HepG2 (cell line): ENCODE results near the gene PDS5B. TPM values are rescaled to one million over a fixed set of nuclear protein-coding genes. Genes with fewer than 3 reads are reported as not detected.

Experiments used
- IKZF1 ChIP-seq: fragments of 450-650 bp; IDR thresholded peaks from 2 replicates; pipeline ENCODE4 v1.7.1; 2016
- ZNF567 ChIP-seq: sonication (generic); formaldehyde crosslinking; IDR thresholded peaks from 2 replicates; pipeline ENCODE4 v1.8.1; 2023; ENCODE audit warnings: mild to moderate bottlenecking, missing genetic modification reagents, borderline replicate concordance
- ZNF652 ChIP-seq: IDR thresholded peaks from 2 replicates; pipeline ENCODE4 v1.6.1; 2016; ENCODE audit warnings: low read depth, borderline replicate concordance
- ZNF674 ChIP-seq: sonication (generic); formaldehyde crosslinking; IDR thresholded peaks from 2 replicates; pipeline ENCODE4 v1.5.0; 2020; ENCODE audit warnings: low read depth, mild to moderate bottlenecking, missing genetic modification reagents
- ZNF773 ChIP-seq: sonication (generic); formaldehyde crosslinking; IDR thresholded peaks from 2 replicates; pipeline ENCODE4 v1.4.0; 2020; ENCODE audit warnings: missing genetic modification reagents, borderline replicate concordance
- polyA plus RNA-seq, 8 experiments: library from polyadenylated mRNA; depleted of rRNA in 3 of 8; stranded (reverse) in 7 of 8; unstranded in 1 of 8; fragments of >200 nt; fragmentation: Illumina TruSeq in 4 of 8; extraction: Trizol in 4 of 8; gene quantifications; 2 replicates each; pipeline versions ENCODE4 v1.2.1 to v1.2.3, GENCODE V29; 2011 to 2016; ENCODE audit warnings: low read depth in 4 of 8, missing spikeins in 1 of 8, mixed read lengths in 1 of 8; ENCODE audit not compliant: insufficient read depth in 1 of 8
- total RNA-seq, 5 experiments: library from RNA; depleted of rRNA; stranded (reverse); fragments of >200 nt; fragmentation: Illumina TruSeq; extraction: Trizol; gene quantifications; 2 replicates each; pipeline ENCODE4 v1.2.3, GENCODE V29; 2016; ENCODE audit warnings: low read depth in 1 of 5
- TF ChIP-seq, protein P1 (sequence below), 2 experiments: fragments of 450-650 bp in 1 of 2; sonication (generic) in 1 of 2; formaldehyde crosslinking in 1 of 2; IDR thresholded peaks; 2 replicates each; pipeline versions ENCODE4 v1.6.1 to v1.8.0; 2016 to 2022; ENCODE audit warnings: antibody characterized with exemption in 1 of 2, mild to moderate bottlenecking in 1 of 2, missing genetic modification reagents in 1 of 2
- TF ChIP-seq, protein P2 (sequence below): sonication (generic); formaldehyde crosslinking; IDR thresholded peaks from 2 replicates; pipeline ENCODE4 v1.5.0; 2020; ENCODE audit warnings: mild to moderate bottlenecking, missing genetic modification reagents, borderline replicate concordance
- TF ChIP-seq, protein P3 (sequence below): sonication (generic); formaldehyde crosslinking; IDR thresholded peaks from 2 replicates; pipeline ENCODE4 v1.4.0; 2020; ENCODE audit warnings: missing genetic modification reagents

Gene PDS5B
- total and polyA plus RNA-seq, 2 of the 13 experiments (the other 11 are each of a cell fraction or from before 2014, with no cell fraction given), result 5.8 to 24.6 TPM

DNA sequence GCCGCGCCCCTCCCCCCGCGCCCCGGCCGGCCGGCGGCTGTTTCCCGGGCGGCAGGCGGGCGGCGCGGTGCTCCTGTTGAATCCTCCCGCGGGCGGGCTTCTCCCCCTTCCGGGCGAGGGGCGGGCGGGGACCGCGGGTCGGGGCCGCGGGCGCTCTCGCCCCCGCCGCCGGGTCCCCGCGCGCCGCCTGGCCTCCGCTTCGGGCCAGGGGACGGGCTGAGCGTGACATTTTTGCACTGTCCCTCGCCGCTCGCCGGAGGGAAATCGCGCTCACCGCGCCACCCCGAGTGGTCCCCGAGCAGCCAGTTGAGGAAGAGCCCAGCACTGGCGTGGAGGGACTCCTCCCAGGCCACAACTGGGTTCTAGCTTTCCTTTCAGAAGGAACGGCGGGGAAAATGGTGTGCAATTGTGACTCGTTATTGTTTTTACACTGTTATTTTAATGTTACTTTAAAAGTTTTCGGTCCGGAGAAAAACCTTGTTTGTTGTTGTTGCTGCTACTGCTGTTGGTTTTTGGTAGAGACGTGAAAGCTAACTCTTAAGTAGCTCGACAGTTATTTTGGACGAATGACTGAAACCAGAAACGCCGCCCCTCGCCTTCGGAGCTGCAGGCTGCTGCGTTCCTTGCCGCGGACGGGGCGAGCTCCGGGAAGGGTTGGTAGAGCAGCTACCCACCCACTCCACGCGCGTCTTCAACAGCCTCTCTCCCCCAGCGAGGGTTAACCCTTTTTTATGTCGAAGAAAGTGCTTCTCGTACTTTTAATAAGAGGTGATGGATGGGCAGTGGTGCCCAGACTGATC is 959 bp downstream of the PDS5B start (continued):
- TF ChIP-seq, protein P1, sequence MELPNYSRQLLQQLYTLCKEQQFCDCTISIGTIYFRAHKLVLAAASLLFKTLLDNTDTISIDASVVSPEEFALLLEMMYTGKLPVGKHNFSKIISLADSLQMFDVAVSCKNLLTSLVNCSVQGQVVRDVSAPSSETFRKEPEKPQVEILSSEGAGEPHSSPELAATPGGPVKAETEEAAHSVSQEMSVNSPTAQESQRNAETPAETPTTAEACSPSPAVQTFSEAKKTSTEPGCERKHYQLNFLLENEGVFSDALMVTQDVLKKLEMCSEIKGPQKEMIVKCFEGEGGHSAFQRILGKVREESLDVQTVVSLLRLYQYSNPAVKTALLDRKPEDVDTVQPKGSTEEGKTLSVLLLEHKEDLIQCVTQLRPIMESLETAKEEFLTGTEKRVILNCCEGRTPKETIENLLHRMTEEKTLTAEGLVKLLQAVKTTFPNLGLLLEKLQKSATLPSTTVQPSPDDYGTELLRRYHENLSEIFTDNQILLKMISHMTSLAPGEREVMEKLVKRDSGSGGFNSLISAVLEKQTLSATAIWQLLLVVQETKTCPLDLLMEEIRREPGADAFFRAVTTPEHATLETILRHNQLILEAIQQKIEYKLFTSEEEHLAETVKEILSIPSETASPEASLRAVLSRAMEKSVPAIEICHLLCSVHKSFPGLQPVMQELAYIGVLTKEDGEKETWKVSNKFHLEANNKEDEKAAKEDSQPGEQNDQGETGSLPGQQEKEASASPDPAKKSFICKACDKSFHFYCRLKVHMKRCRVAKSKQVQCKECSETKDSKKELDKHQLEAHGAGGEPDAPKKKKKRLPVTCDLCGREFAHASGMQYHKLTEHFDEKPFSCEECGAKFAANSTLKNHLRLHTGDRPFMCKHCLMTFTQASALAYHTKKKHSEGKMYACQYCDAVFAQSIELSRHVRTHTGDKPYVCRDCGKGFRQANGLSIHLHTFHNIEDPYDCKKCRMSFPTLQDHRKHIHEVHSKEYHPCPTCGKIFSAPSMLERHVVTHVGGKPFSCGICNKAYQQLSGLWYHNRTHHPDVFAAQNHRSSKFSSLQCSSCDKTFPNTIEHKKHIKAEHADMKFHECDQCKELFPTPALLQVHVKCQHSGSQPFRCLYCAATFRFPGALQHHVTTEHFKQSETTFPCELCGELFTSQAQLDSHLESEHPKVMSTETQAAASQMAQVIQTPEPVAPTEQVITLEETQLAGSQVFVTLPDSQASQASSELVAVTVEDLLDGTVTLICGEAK (IDR thresholded peaks at IDR 0.05), result no peak
- TF ChIP-seq, protein P1 (CRISPR knock-in tag; IDR thresholded peaks at IDR 0.05), result no peak
- TF ChIP-seq ZNF674 (CRISPR knock-in tag), result no peak
- TF ChIP-seq, protein P2, sequence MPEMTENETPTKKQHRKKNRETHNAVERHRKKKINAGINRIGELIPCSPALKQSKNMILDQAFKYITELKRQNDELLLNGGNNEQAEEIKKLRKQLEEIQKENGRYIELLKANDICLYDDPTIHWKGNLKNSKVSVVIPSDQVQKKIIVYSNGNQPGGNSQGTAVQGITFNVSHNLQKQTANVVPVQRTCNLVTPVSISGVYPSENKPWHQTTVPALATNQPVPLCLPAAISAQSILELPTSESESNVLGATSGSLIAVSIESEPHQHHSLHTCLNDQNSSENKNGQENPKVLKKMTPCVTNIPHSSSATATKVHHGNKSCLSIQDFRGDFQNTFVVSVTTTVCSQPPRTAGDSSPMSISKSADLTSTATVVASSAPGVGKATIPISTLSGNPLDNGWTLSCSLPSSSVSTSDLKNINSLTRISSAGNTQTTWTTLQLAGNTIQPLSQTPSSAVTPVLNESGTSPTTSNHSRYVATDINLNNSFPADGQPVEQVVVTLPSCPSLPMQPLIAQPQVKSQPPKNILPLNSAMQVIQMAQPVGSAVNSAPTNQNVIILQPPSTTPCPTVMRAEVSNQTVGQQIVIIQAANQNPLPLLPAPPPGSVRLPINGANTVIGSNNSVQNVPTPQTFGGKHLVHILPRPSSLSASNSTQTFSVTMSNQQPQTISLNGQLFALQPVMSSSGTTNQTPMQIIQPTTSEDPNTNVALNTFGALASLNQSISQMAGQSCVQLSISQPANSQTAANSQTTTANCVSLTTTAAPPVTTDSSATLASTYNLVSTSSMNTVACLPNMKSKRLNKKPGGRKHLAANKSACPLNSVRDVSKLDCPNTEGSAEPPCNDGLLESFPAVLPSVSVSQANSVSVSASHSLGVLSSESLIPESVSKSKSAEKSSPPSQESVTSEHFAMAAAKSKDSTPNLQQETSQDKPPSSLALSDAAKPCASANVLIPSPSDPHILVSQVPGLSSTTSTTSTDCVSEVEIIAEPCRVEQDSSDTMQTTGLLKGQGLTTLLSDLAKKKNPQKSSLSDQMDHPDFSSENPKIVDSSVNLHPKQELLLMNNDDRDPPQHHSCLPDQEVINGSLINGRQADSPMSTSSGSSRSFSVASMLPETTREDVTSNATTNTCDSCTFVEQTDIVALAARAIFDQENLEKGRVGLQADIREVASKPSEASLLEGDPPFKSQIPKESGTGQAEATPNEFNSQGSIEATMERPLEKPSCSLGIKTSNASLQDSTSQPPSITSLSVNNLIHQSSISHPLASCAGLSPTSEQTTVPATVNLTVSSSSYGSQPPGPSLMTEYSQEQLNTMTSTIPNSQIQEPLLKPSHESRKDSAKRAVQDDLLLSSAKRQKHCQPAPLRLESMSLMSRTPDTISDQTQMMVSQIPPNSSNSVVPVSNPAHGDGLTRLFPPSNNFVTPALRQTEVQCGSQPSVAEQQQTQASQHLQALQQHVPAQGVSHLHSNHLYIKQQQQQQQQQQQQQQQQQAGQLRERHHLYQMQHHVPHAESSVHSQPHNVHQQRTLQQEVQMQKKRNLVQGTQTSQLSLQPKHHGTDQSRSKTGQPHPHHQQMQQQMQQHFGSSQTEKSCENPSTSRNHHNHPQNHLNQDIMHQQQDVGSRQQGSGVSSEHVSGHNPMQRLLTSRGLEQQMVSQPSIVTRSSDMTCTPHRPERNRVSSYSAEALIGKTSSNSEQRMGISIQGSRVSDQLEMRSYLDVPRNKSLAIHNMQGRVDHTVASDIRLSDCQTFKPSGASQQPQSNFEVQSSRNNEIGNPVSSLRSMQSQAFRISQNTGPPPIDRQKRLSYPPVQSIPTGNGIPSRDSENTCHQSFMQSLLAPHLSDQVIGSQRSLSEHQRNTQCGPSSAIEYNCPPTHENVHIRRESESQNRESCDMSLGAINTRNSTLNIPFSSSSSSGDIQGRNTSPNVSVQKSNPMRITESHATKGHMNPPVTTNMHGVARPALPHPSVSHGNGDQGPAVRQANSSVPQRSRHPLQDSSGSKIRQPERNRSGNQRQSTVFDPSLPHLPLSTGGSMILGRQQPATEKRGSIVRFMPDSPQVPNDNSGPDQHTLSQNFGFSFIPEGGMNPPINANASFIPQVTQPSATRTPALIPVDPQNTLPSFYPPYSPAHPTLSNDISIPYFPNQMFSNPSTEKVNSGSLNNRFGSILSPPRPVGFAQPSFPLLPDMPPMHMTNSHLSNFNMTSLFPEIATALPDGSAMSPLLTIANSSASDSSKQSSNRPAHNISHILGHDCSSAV (CRISPR knock-in tag), result no peak
- TF ChIP-seq, protein P3, sequence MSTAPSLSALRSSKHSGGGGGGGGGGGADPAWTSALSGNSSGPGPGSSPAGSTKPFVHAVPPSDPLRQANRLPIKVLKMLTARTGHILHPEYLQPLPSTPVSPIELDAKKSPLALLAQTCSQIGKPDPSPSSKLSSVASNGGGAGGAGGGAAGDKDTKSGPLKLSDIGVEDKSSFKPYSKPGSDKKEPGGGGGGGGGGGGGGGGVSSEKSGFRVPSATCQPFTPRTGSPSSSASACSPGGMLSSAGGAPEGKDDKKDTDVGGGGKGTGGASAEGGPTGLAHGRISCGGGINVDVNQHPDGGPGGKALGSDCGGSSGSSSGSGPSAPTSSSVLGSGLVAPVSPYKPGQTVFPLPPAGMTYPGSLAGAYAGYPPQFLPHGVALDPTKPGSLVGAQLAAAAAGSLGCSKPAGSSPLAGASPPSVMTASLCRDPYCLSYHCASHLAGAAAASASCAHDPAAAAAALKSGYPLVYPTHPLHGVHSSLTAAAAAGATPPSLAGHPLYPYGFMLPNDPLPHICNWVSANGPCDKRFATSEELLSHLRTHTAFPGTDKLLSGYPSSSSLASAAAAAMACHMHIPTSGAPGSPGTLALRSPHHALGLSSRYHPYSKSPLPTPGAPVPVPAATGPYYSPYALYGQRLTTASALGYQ (CRISPR knock-in tag), result no peak
- TF ChIP-seq IKZF1, result no peak
- peak; percentile 60; the same call in 1 of the 2 replicates for TF ChIP-seq ZNF652 (CRISPR knock-in tag)
- no peak for TF ChIP-seq ZNF567 (CRISPR knock-in tag)
- no peak for TF ChIP-seq ZNF773
